GM18508 (cell line): ENCODE results near the gene ARHGEF10L.

Experiments
- ATAC-seq: cut with Tn5 transposase; IDR thresholded peaks from one replicate; pipeline ENCODE4 v1.9.1; 2021; ENCODE audit warnings: moderate number of reproducible peaks; ENCODE audit not compliant: insufficient read depth, unreplicated experiment

Gene ARHGEF10L

GRCh38 chr1:17586172-17586964, 46.9 kb downstream of the ARHGEF10L start:
- ATAC-seq: no peak

GRCh38 chr1:17587693-17588047, 48.2 kb downstream of the ARHGEF10L start:
- no peak for ATAC-seq

- no peak for ATAC-seq
These were observed 48.8 kb downstream of the ARHGEF10L start for GRCh38 chr1:17588048-17588871.

- ATAC-seq: no peak
These were observed 52.4 kb downstream of the ARHGEF10L start for GRCh38 chr1:17591814-17592430.

GRCh38 chr1:17594026-17594425, 54.5 kb downstream of the ARHGEF10L start:
- ATAC-seq: no peak

- ATAC-seq: no peak
These were observed 55.4 kb downstream of the ARHGEF10L start for GRCh38 chr1:17594690-17595601.

- no peak for ATAC-seq
These were observed 56.1 kb downstream of the ARHGEF10L start for GRCh38 chr1:17595602-17595925.

- ATAC-seq: no peak
These were observed 56.7 kb downstream of the ARHGEF10L start for GRCh38 chr1:17596186-17596585.

- no peak for ATAC-seq
These were observed 57.4 kb downstream of the ARHGEF10L start for GRCh38 chr1:17596651-17597509.

- no peak for ATAC-seq
These were observed 58.2 kb downstream of the ARHGEF10L start for GRCh38 chr1:17597651-17598050.

GRCh38 chr1:17598251-17598650, 58.8 kb downstream of the ARHGEF10L start:
- no peak for ATAC-seq

GRCh38 chr1:17599291-17599953, 59.9 kb downstream of the ARHGEF10L start:
- ATAC-seq: no peak

GRCh38 chr1:17599954-17600300, 60.4 kb downstream of the ARHGEF10L start:
- no peak for ATAC-seq

GRCh38 chr1:17600321-17600720, 60.8 kb downstream of the ARHGEF10L start:
- no peak for ATAC-seq

- ATAC-seq: no peak
These were observed 62.3 kb downstream of the ARHGEF10L start for GRCh38 chr1:17601643-17602382.

- no peak for ATAC-seq
These were observed 63.8 kb downstream of the ARHGEF10L start for GRCh38 chr1:17603091-17603841.

GRCh38 chr1:17605582-17606344, 66.3 kb downstream of the ARHGEF10L start:
- no peak for ATAC-seq
